GM13977 (cell line): ENCODE data around the gene JMJD1C.

Source experiments
- DNase-seq: peaks from one replicate; pipeline ENCODE4 v3.0.0; 2012; ENCODE audit warnings: low spot score
- CTCF ChIP-seq: IDR thresholded peaks from 2 replicates; pipeline ENCODE4 v1.5.1; 2012; ENCODE audit warnings: mild to moderate bottlenecking, control low read depth; ENCODE audit not compliant: insufficient read depth; ENCODE audit errors: extremely low read depth, missing control alignments
- in situ Hi-C: fragments of 300-500 bp; cut with MboI; formaldehyde crosslinking; loops from one replicate; pipeline ENCODE4 v1.12.0; 2022; ENCODE audit warnings: low sequenced_read_pairs, low pct_unique_long_range_greater_than_20kb, mixed read lengths, inconsistent platforms; ENCODE audit not compliant: unreplicated experiment

Gene JMJD1C

DNA sequence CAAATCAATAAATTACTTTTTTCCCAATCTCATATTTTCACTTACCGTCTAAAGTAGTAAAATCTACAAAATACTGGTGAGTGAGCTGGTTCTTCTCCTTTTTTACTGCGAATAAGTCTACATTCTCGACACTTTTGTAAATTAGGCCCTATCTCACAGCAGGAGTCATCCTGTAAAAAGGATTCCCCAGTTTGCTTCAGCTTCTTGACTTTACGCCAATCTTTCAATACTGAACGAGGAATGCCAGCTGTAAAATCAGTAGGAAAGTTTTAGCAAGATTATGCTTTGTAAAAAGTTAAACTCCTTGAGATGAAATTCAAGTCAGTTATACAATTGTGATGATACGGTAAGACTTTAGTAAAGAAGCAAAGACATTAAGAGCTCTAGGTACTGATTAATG lies 265.3 kb downstream of the JMJD1C start:
- no peak for TF ChIP-seq CTCF
- no peak for DNase-seq
- in situ Hi-C loops: no loop called here

- in situ Hi-C loops: no loop called here
- TF ChIP-seq CTCF: no peak
- no peak for DNase-seq
Observed at GRCh38 chr10:63199716-63200115, 266.1 kb downstream of the JMJD1C start.

DNA sequence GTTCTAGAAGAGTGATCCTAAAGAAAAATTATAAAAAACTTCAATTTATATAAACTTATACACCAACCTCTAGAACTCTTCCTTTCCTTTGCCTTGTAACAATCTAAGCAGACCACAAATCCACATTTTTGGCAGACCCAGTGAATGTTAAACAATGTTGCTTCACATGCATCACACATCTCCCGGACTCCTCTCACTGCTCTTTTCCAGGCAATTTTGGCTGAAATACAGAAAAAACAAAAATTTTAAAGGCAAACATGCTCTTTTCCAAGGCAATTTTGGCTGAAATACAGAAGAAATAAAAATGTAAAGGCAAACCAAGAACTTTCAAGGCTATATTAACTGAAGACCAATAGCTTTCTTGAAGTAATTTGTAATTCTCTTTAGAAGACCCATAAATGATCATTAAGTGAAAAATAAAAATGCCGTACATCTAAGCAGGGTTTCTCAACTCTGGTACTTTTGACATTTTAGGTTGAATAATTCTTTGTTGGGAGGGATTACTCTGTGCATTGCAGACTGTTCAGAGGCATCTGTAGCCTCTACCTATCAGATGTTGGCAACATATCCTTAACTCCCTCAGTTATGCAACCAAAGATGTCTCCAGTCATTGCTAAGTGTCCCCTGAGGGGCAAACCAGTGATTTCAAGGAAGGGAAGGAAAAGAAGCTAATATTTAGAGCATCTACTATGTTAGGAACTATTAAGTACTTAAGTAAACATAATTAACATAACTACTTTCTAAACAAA lies 268.3 kb downstream of the JMJD1C start:
- no peak for TF ChIP-seq CTCF
- in situ Hi-C loops: no loop called here
- DNase-seq: no peak

DNA sequence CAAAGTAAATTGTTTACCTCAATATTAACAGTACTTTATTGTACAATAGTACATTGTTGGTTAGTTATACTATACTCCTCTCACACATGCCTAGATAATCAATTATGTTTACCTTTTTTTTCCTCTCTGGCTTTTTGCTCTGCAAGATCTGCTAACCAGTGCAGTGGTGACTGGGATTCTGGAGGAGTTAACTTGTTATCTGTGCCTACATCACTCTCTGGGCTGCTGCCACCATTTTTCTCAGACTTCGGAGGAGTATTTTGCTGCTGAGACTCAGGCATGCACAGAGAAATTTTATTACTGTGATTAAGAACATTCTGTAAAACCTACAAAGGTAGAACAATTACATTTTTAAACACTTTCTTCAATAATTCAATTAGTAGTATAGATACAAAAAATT lies 273.0 kb downstream of the JMJD1C start:
- no peak for DNase-seq
- in situ Hi-C loops: no loop called here
- no peak for TF ChIP-seq CTCF

- no peak for DNase-seq
- TF ChIP-seq CTCF: no peak
- in situ Hi-C loops: no loop called here
Observed at GRCh38 chr10:63175534-63175933, 290.2 kb downstream of the JMJD1C start.

DNA sequence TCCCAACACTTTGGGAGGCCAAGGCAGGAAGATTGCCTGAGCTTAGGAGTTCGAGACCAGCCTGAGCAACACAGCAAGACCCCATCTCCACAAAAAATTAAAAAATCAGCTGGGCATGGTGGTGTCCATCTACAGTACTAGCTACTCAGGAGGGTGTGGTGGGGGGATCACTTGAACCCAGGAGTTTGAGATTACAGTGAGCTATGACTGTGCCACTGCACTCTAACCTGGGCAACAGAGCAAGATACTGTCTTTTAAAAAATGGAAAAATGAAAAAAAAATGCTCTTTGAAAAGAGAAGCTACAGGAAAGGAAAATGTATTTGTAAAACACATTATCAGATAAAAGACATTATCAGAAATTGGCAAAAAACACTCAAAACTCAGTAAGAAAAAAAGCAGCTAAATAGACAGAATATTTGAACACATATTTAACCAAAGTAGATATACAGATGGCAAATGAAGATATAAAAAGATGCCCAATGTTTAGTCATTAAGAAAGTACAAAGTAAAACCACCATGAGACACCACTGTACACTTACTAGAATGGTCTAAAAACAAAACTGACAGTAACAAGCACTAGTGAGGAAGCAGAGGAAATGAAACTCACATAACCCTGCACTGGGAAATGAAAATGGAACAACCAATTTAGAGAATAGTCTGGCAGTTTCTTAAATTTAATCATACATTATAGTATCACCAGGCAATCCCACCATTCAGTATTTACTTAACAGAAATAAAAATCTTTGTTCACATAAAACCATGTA lies 292.1 kb downstream of the JMJD1C start:
- in situ Hi-C loops: no loop called here
- no peak for TF ChIP-seq CTCF
- peak; percentile 47 for DNase-seq
